Mononuclear cell (primary cell): ENCODE data around the gene SSTR1. TPM values are rescaled to one million over a fixed set of nuclear protein-coding genes. Genes with fewer than 3 reads are reported as not detected.

ENCODE experiments used
- H3K27me3 ChIP-seq: 2 replicates; pipeline ENCODE4 v1.6.0; 2011; ENCODE audit warnings: low read length, control low read depth; ENCODE audit not compliant: insufficient read depth
- H3K4me1 ChIP-seq: 2 replicates; pipeline ENCODE4 v1.5.1; 2011; ENCODE audit warnings: mild to moderate bottlenecking, low read length, control low read depth; ENCODE audit not compliant: insufficient read depth
- H3K4me3 ChIP-seq: 2 replicates; pipeline ENCODE4 v1.5.1; 2011; ENCODE audit warnings: mild to moderate bottlenecking, low read length, moderate library complexity
- H3K9me3 ChIP-seq: 2 replicates; pipeline ENCODE4 v1.5.1; 2011; ENCODE audit warnings: low read depth, mild to moderate bottlenecking, control low read depth, low read length
- total RNA-seq: library from RNA; depleted of rRNA; stranded (reverse); fragments of >200 nt; gene quantifications from one replicate; pipeline ENCODE4 v1.2.3, GENCODE V29; 2012

Gene SSTR1
- total RNA-seq, 1 donor: not detected

GRCh38 chr14:38250331-38250730 lies 42.6 kb downstream of the SSTR1 start:
- peaks cover 23% of the 10 kb centered on the region for H3K27me3 ChIP-seq
- H3K9me3 ChIP-seq: no peaks in the 10 kb centered on the region
- H3K4me1 ChIP-seq: no peaks in the 10 kb centered on the region
- no peak overlapping the region for H3K4me3 ChIP-seq

- peaks cover 41% of the 10 kb centered on the region for H3K27me3 ChIP-seq
- no peaks in the 10 kb centered on the region for H3K9me3 ChIP-seq
- no peaks in the 10 kb centered on the region for H3K4me1 ChIP-seq
- H3K4me3 ChIP-seq: no peak overlapping the region
Observed at GRCh38 chr14:38252066-38252710, 44.5 kb downstream of the SSTR1 start.

- Histone ChIP-seq H3K4me1 (no peaks in the 10 kb centered on the region), H3K4me3 (no peak overlapping the region), H3K27me3 (peaks cover 46% of the 10 kb centered on the region), H3K9me3 (no peaks in the 10 kb centered on the region)
Observed at GRCh38 chr14:38253676-38254075, 46.0 kb downstream of the SSTR1 start.

GRCh38 chr14:38254571-38255407 lies 47.1 kb downstream of the SSTR1 start:
- Histone ChIP-seq H3K4me1 (no peaks in the 10 kb centered on the region), H3K27me3 (peaks cover 48% of the 10 kb centered on the region), H3K4me3 (no peak overlapping the region), H3K9me3 (no peaks in the 10 kb centered on the region)

- no peaks in the 10 kb centered on the region for H3K4me1 ChIP-seq
- no peak overlapping the region for H3K4me3 ChIP-seq
- H3K27me3 ChIP-seq: peaks cover 48% of the 10 kb centered on the region
- no peaks in the 10 kb centered on the region for H3K9me3 ChIP-seq
Observed at GRCh38 chr14:38255408-38255672, 47.6 kb downstream of the SSTR1 start.

GRCh38 chr14:38255673-38256532 lies 48.2 kb downstream of the SSTR1 start, which contains the start of gene CLEC14A:
Gene CLEC14A, minus strand, starts transcription at chr14:38256093. Its CDS starts 71 bp downstream, at chr14:38256022.
- H3K9me3 ChIP-seq: no peaks in the 10 kb centered on the region
- H3K27me3 ChIP-seq: peaks cover 48% of the 10 kb centered on the region
- no peak within 1 kb of the TSS for H3K4me3 ChIP-seq
- H3K4me1 ChIP-seq: no peaks in the 10 kb centered on the region

- Histone ChIP-seq H3K4me3 (no peak overlapping the region), H3K4me1 (no peaks in the 10 kb centered on the region), H3K9me3 (no peaks in the 10 kb centered on the region), H3K27me3 (peaks cover 48% of the 10 kb centered on the region)
Observed at GRCh38 chr14:38256533-38256840, 48.8 kb downstream of the SSTR1 start.

GRCh38 chr14:38257507-38257906 lies 49.8 kb downstream of the SSTR1 start:
- H3K4me3 ChIP-seq: no peak overlapping the region
- H3K9me3 ChIP-seq: no peaks in the 10 kb centered on the region
- no peaks in the 10 kb centered on the region for H3K4me1 ChIP-seq
- peaks cover 46% of the 10 kb centered on the region for H3K27me3 ChIP-seq

GRCh38 chr14:38261620-38262019 lies 53.9 kb downstream of the SSTR1 start:
- Histone ChIP-seq H3K9me3 (no peaks in the 10 kb centered on the region), H3K4me3 (no peak overlapping the region), H3K4me1 (no peaks in the 10 kb centered on the region), H3K27me3 (peaks cover 13% of the 10 kb centered on the region)

Other genes starting within 250 kb of the SSTR1 start
- not detected for gene CLEC14A, start 48.2 kb downstream of the SSTR1 start, total RNA-seq